HG02970 (cell line): ENCODE results near the gene FAM13A.
"Not testable (repeated sequence)": the region's sequence is repeated elsewhere in the genome, so short reads cannot be mapped to it uniquely, and the experiment has no call there.

Source experiments
- ATAC-seq: cut with Tn5 transposase; IDR thresholded peaks from one replicate; pipeline ENCODE4 v1.9.1; 2021; ENCODE audit warnings: mild to moderate bottlenecking, moderate library complexity, moderate number of reproducible peaks; ENCODE audit not compliant: unreplicated experiment, low FRiP score

The FAM13A gene

DNA sequence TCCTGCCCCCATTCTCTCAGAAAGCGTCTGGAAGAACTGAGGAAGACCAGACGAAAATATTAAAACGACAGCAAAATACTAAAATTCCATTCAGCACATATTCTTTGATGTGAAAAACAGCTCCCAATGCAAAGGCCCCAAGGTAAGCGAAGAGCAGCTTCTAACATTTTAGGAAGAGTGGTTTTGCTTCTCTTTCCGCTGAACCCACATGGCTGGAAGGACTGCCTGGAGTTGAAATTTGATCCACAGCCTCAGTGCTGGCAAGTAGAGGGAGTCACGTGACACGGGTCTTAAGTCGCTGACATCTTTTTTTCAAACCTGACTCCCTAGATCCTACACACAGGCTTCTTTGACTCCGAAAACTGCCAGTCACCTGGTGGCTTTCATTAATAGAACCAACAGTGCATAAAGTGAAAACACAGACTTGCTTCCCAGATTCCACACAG lies at the start of gene FAM13A:
TSS of gene FAM13A (minus strand) at position 233 of the 446 bp plus-strand sequence. CDS start at position 12, 221 bp downstream.
- no peak for ATAC-seq

DNA sequence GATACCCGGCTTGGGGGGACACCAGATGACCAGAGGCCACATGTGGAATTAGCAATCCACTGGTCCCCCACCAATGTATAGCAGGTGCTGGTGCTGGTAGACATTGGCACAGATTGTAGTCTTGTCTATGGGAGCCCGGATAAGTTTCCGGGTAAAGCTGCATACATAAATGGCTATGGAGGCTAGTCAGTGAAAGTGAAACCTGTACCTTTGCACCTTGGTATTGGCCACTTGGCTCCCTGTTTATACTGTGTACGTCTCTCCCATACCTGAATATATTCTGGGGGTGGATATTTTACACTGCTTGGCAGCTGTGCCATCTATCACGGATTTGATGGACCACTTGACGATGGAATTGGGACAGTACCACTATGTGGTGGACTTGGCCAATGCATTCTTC lies 48.7 kb upstream of the FAM13A start:
- no peak for ATAC-seq

DNA sequence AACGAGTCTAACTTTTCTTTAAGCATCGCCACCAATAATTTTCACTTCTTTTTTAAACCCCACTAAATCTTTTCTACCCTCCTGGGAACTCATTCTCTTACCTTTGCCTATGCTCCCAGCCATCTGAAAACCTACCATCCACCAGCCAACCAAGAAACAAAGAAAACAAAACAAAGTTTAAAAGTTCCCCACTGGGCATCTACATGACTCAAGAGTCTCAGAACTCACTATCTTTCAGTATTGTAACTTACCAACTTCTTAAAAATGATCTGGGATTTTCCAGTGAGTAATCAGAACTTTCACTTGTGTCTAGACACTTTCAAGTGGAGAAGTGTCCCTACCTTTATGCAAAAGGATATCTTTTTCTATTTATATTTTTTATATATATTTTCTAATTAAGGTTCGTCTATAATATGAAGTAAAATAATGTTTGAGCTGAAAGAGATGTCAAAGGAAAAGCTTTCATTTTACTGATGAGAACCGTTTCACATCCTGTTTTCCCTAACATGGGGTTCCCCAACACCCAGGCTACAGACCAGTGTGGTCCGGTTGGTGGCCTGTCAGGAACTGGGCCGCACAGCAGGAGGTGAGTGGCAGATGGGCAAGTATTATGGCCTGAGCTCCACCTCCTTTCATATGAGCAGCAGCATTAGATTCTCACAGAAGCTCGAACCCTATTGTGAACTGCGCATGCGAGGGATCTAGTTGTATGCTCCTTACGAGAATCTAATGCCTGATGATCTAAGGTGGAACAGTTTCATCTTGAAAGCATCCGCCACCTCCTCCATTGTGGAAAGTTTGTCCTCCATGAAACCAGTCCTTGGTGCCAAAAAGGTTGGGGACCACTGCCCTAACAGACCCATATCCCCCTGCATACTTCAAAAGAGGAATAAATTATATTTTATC lies 44.5 kb upstream of the FAM13A start:
- ATAC-seq = peak; percentile 75

DNA sequence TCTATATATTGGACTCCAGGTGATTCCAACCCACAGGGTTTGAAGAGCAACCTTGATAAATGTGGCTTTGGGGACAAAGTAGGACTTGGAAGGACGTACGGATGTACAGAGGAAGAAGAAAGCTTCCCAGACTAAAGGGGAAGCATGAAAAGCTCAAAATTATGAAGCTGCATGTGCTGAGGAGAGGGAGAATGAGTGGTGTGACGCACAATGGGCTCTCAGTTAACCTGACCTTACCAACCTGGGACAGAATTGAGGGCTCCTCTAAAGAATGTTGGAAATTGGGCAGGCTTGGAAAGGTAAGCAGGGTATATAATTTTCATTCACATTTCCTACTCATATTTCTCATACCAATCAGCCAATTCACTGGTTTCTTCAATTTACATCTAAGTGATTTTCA lies 43.9 kb upstream of the FAM13A start:
- ATAC-seq = peak; percentile 11

DNA sequence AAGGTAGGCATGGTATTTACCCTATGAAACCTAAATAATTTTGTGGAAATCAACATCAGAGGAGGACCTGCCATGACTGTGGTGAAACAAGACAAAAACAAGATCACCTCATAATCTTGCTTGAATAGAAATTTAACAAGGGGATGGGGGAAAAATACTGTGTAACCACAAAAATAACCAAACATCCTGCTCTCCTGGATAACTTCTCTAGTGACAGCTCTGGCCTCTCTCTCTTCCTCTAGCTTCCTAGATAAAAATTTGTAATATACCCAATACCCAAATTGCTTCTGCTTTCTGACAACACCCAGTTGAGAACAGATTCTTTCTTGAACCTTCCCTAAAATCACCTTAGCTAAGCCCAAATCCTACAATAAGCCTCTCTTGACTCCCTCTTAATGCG lies 42.5 kb upstream of the FAM13A start:
- ATAC-seq = no peak

DNA sequence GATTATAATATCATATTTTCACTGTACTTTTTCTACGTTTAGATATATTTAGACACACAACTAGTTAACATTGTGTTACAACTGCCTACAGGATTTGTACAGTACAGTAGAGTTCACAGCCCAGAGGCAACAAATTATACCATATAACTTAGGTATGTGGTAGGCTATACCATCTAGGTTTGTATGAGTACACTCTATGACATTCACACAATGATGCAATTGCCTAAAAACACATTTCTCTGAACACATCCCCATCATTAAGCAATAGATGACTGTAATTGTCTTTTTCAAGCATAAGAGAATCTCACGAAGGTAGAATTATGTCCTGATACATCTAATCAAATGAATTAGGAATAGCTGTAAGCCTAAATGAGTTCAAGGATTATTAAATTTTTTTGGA lies 42.0 kb upstream of the FAM13A start:
- ATAC-seq = no peak

DNA sequence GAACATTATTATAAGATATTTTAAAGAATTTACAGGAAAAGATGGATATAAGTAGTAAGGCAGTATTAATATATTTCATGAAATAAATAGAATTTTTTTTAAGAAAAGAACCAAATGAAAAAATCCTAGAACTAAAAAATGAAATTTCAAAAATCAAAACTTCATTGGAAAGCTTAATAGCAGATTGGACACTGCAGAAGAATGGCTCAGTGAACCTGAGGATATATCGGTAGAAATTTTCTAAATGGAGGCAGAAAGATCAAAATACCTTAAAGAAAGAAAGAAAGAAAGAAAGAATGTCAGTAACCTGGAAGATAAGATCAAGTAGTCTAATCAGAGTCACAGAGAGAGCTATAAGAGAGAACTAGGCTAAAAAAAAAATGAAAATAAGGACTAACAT lies 21.3 kb upstream of the FAM13A start:
- ATAC-seq = no peak

DNA sequence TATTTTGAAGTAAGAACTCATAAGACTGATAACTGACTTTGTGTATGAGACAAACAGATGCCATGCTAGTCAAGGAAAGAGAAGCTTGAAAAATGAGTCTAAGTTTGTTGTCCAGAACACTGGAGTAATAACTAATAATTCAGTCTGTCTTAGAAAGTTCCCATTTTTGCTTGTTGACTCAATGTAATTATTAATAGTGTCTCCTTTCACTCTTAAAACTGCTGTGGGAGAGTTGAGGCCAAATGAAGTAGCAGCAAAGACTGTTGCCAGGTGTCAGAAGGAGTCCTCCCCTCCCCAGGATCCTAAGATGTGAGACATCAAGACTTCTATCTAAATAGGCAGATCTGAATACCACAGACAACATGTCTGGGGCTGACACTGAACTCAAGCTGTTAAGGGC lies 20.8 kb upstream of the FAM13A start:
- ATAC-seq = no peak

DNA sequence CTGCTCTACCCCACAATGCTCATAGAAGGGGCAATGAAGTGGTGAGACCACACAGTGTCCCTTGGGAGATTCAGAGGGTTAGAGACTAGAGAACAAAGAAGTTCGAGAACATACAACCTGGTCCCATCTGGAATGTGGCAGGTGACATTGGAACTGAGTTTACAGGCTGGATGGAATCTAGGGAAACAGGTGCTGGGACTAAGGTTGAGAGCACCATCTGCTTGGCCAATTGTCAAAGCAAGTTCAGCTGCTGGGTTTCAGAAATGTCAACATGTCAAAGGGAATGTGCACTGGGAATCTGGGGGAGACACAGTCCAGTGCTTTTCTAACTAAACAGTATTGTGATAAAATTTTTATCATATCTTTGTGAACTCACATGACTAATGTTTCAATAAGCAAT lies 15.9 kb upstream of the FAM13A start:
- no peak for ATAC-seq

DNA sequence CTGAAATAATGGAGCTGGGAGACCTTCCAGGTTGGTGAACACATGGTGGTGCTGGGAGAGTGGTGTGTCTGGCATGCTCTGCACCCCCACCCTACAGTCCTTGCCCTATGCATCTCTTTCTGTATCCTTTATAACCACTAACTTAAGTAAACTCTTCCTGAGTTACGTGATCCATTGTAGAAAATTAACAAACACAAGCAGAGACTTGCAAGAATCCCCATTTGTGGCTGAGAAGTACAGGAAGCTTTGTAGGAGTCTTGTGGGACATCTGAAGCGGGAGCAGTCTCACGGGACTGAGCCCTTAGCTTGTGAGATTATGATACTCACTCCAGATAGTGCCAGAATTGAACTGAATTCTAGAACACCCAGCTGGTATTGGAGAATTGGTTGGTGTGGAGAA lies 14.3 kb upstream of the FAM13A start:
- ATAC-seq = no peak

DNA sequence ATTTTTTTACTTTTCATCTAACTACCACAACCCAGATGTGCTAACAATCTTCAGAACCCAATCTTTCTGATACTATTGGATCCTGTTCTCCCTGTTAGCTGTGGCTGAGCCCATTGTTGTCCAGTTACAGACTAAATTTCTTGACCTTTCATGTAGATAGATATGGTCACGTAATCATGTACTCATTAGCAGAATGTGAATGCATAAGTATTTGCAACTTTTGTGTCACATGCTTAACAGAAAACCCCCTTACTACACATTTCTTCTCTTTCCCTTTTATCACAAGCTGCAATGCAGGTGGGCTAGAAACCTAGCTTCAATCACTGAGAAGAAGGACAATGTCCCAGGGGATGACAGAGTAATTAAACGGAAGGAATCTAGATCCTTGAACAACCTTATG lies 13.1 kb upstream of the FAM13A start:
- peak; percentile 49 for ATAC-seq

DNA sequence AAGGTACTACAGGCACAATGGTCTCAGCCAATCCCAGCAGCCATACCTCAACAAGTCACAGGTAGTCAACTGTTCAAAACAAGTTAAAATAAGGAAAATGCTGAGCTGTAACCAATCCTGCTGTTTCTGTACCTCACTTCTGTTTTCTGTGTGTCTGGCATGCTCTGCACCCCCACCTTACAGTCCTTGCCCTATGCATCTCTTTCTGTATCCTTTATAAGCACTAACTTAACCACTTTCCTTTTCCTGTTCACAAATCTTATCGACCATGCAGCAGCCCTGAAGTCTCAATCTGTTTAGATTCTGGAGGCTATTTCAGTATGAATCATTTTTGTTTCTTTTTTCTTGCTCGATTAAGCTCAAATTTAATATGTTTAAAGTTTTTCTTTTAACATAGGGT lies 12.5 kb upstream of the FAM13A start:
- no peak for ATAC-seq

DNA sequence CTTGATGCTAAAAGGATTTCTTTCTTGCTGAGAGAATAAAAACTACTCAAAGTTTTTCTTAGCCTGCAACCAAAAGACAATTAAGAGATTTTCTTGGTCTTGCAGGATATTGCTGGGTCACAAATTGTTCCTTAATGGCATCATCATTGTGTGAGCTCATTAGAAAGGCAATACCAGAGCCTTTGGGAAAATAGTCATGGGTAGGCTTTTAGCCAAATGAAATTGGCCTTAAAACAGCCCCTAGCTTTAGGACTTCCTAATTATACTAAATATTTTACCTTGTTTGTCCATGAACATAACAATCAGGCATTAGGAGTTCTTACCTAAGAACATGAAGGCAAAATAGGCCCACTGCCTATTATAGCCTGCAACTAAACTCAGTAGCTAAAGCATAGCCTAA lies 10.4 kb upstream of the FAM13A start:
- no peak for ATAC-seq

DNA sequence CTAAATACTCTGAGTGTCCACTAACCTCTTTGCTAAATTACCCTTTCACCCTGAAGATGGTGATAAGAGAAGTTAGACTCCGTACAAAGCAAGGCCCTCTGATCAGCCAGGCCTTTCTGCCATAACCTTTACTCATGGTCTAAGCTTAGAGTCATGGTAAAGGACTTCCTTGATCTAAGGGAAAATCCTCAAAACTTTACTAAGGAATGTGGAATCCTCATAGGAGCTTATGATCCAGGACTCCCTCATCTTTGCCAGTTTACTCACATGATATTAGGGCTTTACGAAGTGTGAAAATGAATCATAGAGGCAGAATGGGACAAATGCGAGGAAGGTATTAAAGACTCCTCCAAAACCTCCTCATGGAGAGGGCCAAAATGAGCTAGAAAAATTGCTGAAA lies 7.9 kb upstream of the FAM13A start:
- ATAC-seq = no peak

DNA sequence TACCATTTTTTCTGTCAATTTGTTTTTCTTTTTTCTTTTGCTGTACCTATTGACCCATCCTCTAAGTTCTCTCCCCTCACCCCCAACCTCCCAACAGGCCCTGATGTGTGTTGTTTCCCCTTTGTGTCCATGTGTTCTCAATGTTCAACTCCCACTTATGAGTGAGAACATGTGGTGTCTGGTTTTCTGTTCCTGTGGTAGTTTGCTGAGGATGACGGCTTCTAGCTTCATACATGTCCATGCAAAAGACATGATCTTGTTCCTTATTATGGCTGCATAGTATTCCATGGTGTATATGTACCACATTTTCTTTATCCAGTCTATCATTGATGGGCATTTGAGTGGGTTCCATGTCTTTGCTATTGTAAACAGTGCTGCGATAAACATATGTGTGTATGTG lies 859 bp upstream of the FAM13A start:
- ATAC-seq = not testable (repeated sequence)

DNA sequence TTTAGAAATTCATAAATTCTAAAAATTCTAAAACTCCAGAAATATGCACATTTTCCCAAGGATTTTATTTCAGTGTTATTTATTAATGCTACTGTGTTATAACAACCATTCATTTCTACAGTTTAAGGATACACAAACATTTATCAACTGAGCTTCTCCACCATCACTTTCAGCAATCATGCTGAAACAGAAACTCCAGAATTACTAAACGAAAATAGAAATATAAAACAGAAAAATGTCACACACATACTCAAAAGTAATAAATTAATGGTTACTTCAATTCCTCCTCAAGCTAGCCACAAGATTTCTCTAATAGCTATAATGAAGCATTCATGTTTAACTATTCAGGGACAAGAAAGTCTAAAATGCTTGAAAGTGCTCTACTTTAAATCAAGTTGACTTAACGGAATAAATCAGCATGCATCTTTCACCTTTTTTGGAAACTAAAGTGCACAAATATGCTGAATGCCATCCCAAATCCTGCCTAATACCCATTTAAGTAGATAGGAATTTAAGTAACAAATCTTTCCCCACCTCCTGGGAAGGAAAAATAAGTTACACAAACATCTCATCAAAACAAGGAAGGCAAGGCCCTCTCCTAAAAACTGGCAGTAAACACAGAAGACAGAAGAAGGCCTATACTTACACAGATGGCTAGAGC lies 563 bp downstream of the FAM13A start:
- no peak for ATAC-seq

DNA sequence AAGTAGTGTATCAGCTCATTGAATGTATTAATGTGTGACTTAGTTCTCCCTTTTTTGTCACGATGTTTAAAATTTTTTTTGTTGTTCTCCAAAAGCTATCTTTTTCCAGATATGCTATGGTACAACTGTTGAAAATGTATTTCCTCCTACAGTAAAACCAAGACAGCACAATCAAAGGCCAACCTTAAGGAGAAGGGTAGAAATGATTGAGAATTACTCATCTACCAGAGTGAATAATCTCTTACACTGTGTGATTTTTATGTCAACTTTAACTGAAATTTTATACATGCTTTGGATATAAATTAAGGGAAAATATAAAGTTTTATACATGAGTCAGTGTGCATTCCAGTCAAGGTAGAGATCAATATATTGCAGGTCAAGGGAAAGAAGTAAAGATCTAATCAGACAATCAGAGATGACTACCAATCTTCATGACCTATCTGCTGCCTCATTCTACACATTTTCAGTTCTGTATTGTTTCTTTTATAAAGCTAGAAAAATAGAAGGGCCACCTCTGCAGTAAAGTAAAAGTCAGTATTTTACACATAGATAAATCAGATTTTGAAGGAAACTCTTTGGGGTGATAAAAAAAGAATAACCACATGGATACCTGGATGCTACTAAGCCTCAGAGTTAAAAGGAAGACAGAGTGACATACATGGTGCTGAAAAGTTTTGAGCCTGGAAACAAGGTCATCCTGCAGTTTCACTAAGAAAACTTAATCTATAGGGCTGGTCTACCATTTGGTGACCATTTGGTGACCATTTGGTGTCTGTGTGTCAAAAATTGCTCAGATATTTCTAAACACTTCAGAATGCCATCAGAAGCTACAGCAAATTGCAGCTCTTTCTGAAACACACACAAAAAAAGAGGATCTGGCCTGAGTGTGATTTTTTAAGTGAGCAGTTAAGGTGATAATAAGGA lies 1.6 kb downstream of the FAM13A start:
- ATAC-seq = no peak

DNA sequence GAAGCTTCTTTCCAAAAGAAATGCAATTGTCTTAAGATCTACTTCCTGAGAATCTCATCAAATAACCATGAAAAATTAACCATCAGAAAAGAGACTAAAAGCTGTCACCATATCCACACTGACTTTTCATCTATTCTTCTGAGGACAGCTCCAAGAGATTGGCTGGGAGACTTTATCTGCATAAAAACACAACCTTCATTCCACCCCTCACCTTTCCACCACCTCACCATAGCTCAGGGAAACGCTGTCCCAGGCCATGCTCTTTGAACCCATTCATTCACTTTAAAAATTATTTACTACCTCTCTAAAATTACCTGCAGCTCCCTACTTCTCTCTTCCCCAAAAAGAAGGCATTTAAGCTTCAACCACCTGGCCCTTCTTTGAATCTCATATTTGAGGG lies 2.4 kb downstream of the FAM13A start:
- no peak for ATAC-seq

DNA sequence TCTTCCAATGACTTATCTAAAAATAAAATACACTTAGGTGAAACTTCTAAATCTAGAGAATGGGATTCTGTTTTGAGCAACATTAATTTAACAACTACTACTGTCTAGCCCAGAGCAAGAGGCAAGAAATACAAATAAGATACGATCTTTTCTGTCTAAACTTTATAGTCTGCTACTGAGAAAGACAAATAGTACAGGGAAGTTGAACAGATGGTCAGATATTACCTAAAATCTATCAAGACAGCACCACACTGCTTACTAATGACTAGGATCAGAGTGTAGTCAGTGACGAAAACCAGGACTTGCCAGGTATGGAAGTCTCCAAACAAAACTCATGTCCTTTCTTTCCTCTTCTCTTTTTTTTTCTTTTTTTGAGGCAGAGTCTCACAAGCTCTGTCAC lies 7.1 kb downstream of the FAM13A start:
- no peak for ATAC-seq

DNA sequence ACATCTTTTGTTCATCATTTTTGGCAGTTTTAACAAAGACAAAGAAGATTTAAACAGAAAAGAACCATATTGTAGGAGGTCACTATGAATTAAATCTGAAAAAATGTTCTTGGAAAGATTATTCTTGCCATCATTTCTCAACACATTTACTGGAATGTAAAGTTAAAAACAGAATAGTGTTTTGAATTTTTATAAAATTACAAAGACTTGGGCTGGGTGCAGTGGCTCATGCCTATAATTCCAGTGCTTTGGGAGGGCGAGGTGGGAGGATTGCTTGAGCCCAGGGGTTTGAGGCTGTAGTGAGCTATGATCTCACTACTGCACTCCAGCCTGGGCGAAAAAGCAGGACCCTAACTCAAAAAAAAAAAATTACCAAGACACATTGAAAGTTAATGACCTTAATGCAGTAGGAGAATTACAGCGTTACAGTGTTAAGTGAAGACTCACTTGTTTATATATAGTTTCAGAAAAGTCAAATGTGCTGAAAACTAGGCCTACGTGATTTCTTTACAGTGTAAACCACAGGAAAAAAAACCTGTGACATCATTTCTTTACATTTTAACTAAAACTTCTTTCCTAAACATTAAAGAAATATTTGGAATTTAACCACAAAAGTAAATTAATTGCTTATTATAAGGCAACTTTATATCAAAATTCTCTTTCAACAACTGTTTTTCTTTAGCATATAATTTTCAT lies 7.9 kb downstream of the FAM13A start:
- no peak for ATAC-seq
